ENCODE data around the gene ITGA11.

Gene ITGA11

DNA sequence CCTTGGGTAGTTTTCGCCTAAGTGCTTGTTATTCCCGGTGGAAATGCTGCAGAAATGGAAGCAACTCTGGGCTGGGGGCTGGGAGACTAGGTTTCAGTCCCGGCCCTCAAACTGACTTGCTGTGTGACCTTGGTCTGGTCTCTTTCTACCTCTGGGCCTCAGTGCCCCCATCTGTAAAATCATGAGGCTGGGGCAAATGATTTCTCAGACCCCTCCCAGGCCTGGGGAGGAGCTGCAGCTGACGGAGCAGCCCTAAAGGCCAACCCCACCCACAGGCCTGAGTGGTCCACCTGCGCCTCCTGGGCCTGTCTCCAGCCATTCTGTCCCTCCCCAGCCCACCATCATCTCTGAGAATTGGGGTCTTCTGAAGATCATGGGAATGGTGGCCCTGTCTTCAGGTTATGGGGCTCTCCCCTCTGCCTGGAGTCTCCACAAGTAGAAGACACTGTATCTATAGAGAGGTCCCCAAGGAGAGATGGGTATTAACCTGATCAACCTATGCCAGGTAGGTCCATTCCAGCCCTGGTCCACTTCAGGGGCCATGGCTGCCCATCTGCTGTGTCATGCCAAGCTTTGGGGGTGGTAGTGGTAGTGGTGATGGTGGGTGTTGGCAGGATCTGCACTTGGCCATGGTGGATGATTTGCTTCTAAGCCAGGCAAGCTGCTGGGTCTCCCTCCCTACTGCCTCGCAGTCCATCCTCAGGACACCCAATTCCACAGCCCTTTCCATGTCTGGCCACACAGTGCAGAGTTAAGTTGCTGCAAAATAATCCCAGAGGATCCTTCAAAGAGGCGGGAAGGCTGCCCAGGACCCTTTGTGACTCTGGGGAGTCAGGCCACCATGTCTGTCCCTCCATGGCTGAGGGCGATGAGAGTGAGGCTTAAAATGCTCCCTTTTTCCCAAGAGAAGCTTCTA, 46.0 kb downstream of the ITGA11 start:
- DNase-seq (ENCODE audit: insufficient read length, low spot score) (no peak), FAIRE-seq (no peak)
- TF ChIP-seq POLR2A (IDR thresholded peaks at IDR 0.05; ENCODE audit: low read depth, low read length) (no peak), TAF1 (IDR thresholded peaks at IDR 0.05; ENCODE audit: low read depth, low read length) (no peak), POU2F2 (IDR thresholded peaks at IDR 0.05; ENCODE audit: low read depth, low read length) (no peak), SPI1 (IDR thresholded peaks at IDR 0.05; ENCODE audit: low read depth, low read length) (no peak), PAX5 (IDR thresholded peaks at IDR 0.05; ENCODE audit: insufficient read depth, low read length, severe bottlenecking) (no peak), POLR2AphosphoS5 (IDR thresholded peaks at IDR 0.05; ENCODE audit: low read depth, low read length) (no peak)

- no peak for FAIRE-seq
- no peak for TF ChIP-seq TAF1 (IDR thresholded peaks at IDR 0.05; ENCODE audit: low read depth, low read length)
- TF ChIP-seq POLR2A (IDR thresholded peaks at IDR 0.05; ENCODE audit: low read depth, low read length): no peak
- TF ChIP-seq SPI1 (IDR thresholded peaks at IDR 0.05; ENCODE audit: low read depth, low read length): no peak
- no peak for TF ChIP-seq PAX5 (IDR thresholded peaks at IDR 0.05; ENCODE audit: insufficient read depth, low read length, severe bottlenecking)
- TF ChIP-seq POU2F2 (IDR thresholded peaks at IDR 0.05; ENCODE audit: low read depth, low read length): no peak
- TF ChIP-seq POLR2AphosphoS5 (IDR thresholded peaks at IDR 0.05; ENCODE audit: low read depth, low read length): no peak
- DNase-seq (ENCODE audit: insufficient read length, low spot score): no peak
Observed at GRCh38 chr15:68385240-68385561, 46.8 kb downstream of the ITGA11 start.

GRCh38 chr15:68384451-68385239, 47.3 kb downstream of the ITGA11 start:
- DNase-seq (ENCODE audit: insufficient read length, low spot score) (no peak), FAIRE-seq (no peak)
- TF ChIP-seq TAF1 (IDR thresholded peaks at IDR 0.05; ENCODE audit: low read depth, low read length) (no peak), POU2F2 (IDR thresholded peaks at IDR 0.05; ENCODE audit: low read depth, low read length) (no peak), PAX5 (IDR thresholded peaks at IDR 0.05; ENCODE audit: insufficient read depth, low read length, severe bottlenecking) (no peak)

DNA sequence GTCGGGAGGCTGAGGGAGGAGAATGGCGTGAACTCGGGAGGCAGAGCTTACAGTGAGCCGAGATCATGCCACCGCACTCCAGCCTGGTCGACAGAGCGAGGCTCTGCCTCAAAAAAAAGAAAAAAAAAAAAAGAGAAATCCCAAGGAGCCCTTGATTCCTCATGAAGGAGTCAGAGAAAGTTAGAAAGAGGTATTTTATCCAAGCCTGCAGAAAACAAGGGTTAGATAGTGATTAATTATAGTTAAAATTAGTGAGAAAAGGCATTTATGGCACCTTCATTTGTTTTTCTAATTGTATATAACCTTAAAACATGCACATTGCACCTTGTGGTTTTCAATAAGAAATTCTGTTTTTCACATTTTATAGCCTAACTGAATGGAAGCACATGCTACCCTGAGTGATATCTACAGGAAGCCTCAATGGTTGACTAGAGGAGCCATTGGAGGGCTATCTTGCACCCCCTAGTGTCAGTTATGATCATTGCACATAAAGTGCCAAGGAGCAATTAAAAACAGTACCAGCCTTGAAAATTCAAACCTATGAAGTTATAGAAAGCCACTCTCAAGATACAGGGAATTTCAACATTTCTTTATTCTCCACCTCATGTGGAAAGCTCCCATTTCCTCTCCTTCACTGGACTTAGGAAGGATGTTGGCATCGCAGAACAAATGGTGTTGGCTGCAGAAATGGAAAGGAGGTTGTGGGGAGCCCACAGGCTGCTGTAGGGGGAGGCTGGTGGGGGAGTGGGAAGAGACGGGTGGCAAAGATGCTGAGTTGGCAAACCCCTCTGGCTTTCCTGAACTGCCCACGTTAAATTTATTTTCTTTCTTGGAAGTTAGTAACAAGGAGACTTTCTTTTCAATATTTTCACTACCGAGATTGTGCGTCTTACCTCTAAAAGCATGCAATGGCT, 48.5 kb downstream of the ITGA11 start:
- DNase-seq (ENCODE audit: insufficient read length, low spot score) (peak; percentile 69), FAIRE-seq (peak; percentile 82)
- TF ChIP-seq POLR2A (IDR thresholded peaks at IDR 0.05; ENCODE audit: low read depth, low read length): no peak
- TF ChIP-seq TAF1 (IDR thresholded peaks at IDR 0.05; ENCODE audit: low read depth, low read length): no peak
- TF ChIP-seq POLR2AphosphoS5 (IDR thresholded peaks at IDR 0.05; ENCODE audit: low read depth, low read length): no peak
- no peak for TF ChIP-seq SPI1 (IDR thresholded peaks at IDR 0.05; ENCODE audit: low read depth, low read length)
- TF ChIP-seq POU2F2 (IDR thresholded peaks at IDR 0.05; ENCODE audit: low read depth, low read length): no peak
- no peak for TF ChIP-seq PAX5 (IDR thresholded peaks at IDR 0.05; ENCODE audit: insufficient read depth, low read length, severe bottlenecking)

DNA sequence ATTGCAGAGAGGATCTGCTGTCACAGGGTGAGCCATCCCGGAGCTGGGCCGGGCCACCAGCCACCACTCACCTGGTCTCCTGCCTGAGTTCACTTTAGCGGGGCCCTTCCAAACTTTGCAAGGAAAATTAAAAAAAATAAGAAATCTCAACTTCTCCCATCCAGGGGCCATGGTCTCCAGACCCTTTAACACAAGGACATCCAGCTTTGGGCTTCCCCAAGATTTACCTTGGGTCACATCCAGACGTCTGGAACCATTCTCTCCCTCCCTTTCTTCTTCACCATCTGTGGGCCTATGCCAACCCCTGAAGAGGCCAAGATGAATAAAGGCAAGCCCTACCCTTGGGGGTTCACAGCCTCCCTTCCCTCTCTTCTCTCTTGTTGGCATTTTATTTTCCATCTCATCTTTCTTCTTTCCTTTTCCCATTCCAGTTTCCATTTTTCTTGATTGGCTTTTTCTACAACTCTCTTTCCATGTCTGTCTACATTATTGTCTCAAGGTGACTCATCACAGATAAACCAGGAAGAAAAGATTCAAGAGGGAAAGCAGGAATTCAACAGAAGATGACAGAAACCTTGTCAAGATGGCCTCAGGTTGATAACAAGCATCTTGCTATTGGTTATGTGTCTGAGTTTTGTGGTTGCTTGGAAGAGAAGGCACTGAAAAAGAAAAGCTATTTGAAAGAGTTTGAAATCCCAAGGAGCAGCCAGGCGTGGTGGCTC, 49.5 kb downstream of the ITGA11 start:
- TF ChIP-seq SPI1 (IDR thresholded peaks at IDR 0.05; ENCODE audit: low read depth, low read length): no peak
- no peak for TF ChIP-seq POU2F2 (IDR thresholded peaks at IDR 0.05; ENCODE audit: low read depth, low read length)
- no peak for TF ChIP-seq POLR2A (IDR thresholded peaks at IDR 0.05; ENCODE audit: low read depth, low read length)
- no peak for TF ChIP-seq PAX5 (IDR thresholded peaks at IDR 0.05; ENCODE audit: insufficient read depth, low read length, severe bottlenecking)
- TF ChIP-seq POLR2AphosphoS5 (IDR thresholded peaks at IDR 0.05; ENCODE audit: low read depth, low read length): no peak
- TF ChIP-seq TAF1 (IDR thresholded peaks at IDR 0.05; ENCODE audit: low read depth, low read length): no peak
- no peak for FAIRE-seq
- no peak for DNase-seq (ENCODE audit: insufficient read length, low spot score)

DNA sequence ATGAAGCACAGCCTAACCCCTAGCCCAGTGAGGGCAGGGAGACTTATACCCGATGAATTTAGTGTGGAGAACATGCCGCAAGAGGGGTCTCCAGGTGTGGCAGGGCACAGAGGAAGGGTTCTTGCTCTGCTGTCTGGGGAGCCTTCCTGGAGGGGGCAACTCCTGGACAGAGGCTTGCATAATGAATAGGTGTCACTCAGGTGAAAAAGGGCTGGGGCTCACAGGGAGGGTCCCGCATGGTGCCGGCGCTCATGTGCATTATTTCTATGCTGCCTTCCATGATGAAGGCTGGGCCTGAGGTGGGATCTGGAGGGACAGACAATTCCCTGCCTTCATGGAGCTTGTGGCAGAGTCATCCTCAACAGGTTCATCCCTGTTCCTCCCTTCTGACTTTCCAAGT, 51.5 kb downstream of the ITGA11 start:
- no peak for DNase-seq (ENCODE audit: insufficient read length, low spot score)
- TF ChIP-seq SPI1 (IDR thresholded peaks at IDR 0.05; ENCODE audit: low read depth, low read length) (no peak), TAF1 (IDR thresholded peaks at IDR 0.05; ENCODE audit: low read depth, low read length) (no peak), PAX5 (IDR thresholded peaks at IDR 0.05; ENCODE audit: insufficient read depth, low read length, severe bottlenecking) (no peak), POLR2AphosphoS5 (IDR thresholded peaks at IDR 0.05; ENCODE audit: low read depth, low read length) (no peak), POU2F2 (IDR thresholded peaks at IDR 0.05; ENCODE audit: low read depth, low read length) (no peak), POLR2A (IDR thresholded peaks at IDR 0.05; ENCODE audit: low read depth, low read length) (no peak)
- no peak for FAIRE-seq

DNA sequence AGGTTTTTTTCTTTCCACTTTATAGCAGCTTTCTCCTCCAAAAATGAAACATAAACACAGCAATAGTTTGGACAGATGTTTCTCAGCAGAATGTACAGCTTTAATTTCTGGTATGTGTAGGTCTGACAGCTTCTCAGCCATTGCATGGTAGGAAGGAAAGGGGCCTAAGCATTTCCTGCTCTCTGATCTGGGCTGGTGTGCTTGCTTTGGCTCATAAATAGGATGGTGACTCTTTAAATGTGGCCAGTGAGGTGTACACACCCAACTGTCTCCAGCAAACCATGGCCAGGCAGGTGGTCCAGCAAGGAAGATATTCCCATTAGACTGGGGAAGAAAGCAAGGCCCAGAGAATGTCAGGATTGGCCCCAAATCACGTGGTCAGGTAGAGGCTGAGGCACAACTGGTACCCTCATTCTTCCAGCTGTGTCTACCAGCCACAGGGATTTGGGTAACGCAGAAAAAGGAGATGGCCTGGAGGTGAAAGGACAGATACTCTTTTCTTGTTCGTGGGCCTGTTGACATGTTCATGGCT, 52.1 kb downstream of the ITGA11 start:
- no peak for DNase-seq (ENCODE audit: insufficient read length, low spot score)
- no peak for FAIRE-seq
- TF ChIP-seq PAX5 (IDR thresholded peaks at IDR 0.05; ENCODE audit: insufficient read depth, low read length, severe bottlenecking) (no peak), POU2F2 (IDR thresholded peaks at IDR 0.05; ENCODE audit: low read depth, low read length) (no peak), POLR2A (IDR thresholded peaks at IDR 0.05; ENCODE audit: low read depth, low read length) (no peak), TAF1 (IDR thresholded peaks at IDR 0.05; ENCODE audit: low read depth, low read length) (no peak), POLR2AphosphoS5 (IDR thresholded peaks at IDR 0.05; ENCODE audit: low read depth, low read length) (no peak), SPI1 (IDR thresholded peaks at IDR 0.05; ENCODE audit: low read depth, low read length) (no peak)

Data from GM12891 (cell line).